Measurements from ENCODE around the gene TRPV3.

GRCh38 chr17:3502466-3502865, 55.1 kb downstream of the TRPV3 start:
- TF ChIP-seq POLR2A (IDR thresholded peaks at IDR 0.05) (no peak), CTCF (IDR thresholded peaks at IDR 0.05) (no peak), EP300 (IDR thresholded peaks at IDR 0.05) (peak in 1 of 2 donors; percentile 73)
